CD14-positive monocyte (primary cell): Measurements from ENCODE around the gene GNPTAB. TPM values are rescaled to one million over a fixed set of nuclear protein-coding genes. Genes with fewer than 3 reads are reported as not detected.
A peak's percentile ranks its signal among the peaks of the same experiment; 100 is the strongest.

Experiments used
- DNase-seq, 3 donors: peaks; one replicate each; pipeline ENCODE4 v3.0.0-alpha.2; 2011 to 2022
- H2AFZ ChIP-seq: 2 replicates; pipeline ENCODE4 v1.6.0; 2012; ENCODE audit warnings: mild to moderate bottlenecking, low read depth, low read length, inconsistent platforms; ENCODE audit not compliant: insufficient read depth, poor library complexity, severe bottlenecking
- H3K27ac ChIP-seq, 2 donors: 1 replicate in 1 of 2; 2 replicates in 1 of 2; pipeline ENCODE4 v1.5.1; 2012 to 2013; ENCODE audit warnings: low read length in 2 of 2, control low read depth in 1 of 2, inconsistent platforms in 1 of 2, low read depth in 1 of 2, mild to moderate bottlenecking in 1 of 2
- H3K27me3 ChIP-seq, 2 donors: one replicate each; pipeline versions ENCODE4 v1.6.0 to v1.6.1; 2011 to 2013; ENCODE audit warnings: low read length in 2 of 2; ENCODE audit not compliant: control insufficient read depth in 2 of 2, insufficient read depth in 2 of 2
- H3K36me3 ChIP-seq, 2 donors: replicated peaks in 1 of 2; 1 replicate in 1 of 2; 2 replicates in 1 of 2; pipeline versions ENCODE4 v1.5.1 to v1.6.1; 2012 to 2013; ENCODE audit warnings: low read length in 2 of 2, control low read depth in 1 of 2, inconsistent platforms in 1 of 2, mild to moderate bottlenecking in 1 of 2; ENCODE audit not compliant: insufficient read depth in 2 of 2, control insufficient read depth in 1 of 2
- H3K4me1 ChIP-seq, 2 donors: 1 replicate in 1 of 2; 2 replicates in 1 of 2; pipeline versions ENCODE4 v1.5.1 to v1.6.1; 2012 to 2013; ENCODE audit warnings: low read length in 2 of 2, control low read depth in 1 of 2, inconsistent platforms in 1 of 2, mild to moderate bottlenecking in 1 of 2, moderate library complexity in 1 of 2; ENCODE audit not compliant: insufficient read depth in 2 of 2, control insufficient read depth in 1 of 2
- H3K4me2 ChIP-seq: replicated peaks from 2 replicates; pipeline ENCODE3; 2012; ENCODE audit warnings: low read length, moderate library complexity, mild to moderate bottlenecking; ENCODE audit not compliant: poor library complexity, severe bottlenecking; ENCODE audit errors: extremely low read depth
- H3K4me3 ChIP-seq, 3 experiments: fragments of 200-600 bp in 1 of 3; sonication (generic) in 1 of 3; replicated peaks in 1 of 3; 1 replicate in 2 of 3; 2 replicates in 1 of 3; pipeline ENCODE4 v1.5.1; 2011 to 2013; ENCODE audit warnings: low read length in 3 of 3, mild to moderate bottlenecking in 3 of 3, control low read depth in 2 of 3, low read depth in 2 of 3, inconsistent platforms in 1 of 3, moderate library complexity in 1 of 3
- H3K79me2 ChIP-seq: 2 replicates; pipeline ENCODE4 v1.6.0; 2012; ENCODE audit warnings: mild to moderate bottlenecking, control low read depth, inconsistent platforms, low read length, moderate library complexity; ENCODE audit not compliant: insufficient read depth
- H3K9ac ChIP-seq: 2 replicates; pipeline ENCODE4 v1.6.0; 2017; ENCODE audit warnings: low read length, mild to moderate bottlenecking; ENCODE audit not compliant: insufficient read depth, poor library complexity, severe bottlenecking
- H3K9me3 ChIP-seq, 2 donors: replicated peaks in 1 of 2; 1 replicate in 1 of 2; 2 replicates in 1 of 2; pipeline versions ENCODE4 v1.5.1 to v1.6.1; 2012 to 2013; ENCODE audit warnings: low read length in 2 of 2, control low read depth in 1 of 2; ENCODE audit not compliant: control insufficient read depth in 1 of 2, insufficient read depth in 1 of 2
- H4K20me1 ChIP-seq: 2 replicates; pipeline ENCODE4 v1.6.0; 2012; ENCODE audit warnings: mild to moderate bottlenecking, low read length, control low read depth, moderate library complexity; ENCODE audit not compliant: insufficient read depth
- H3K27ac Mint-ChIP-seq, 7 donors: one replicate each; pipeline ENCODE4 v1.8.0; 2020; ENCODE audit warnings: mild to moderate bottlenecking in 7 of 7, mixed read lengths in 7 of 7, moderate library complexity in 6 of 7, inconsistent platforms in 2 of 7
- H3K27me3 Mint-ChIP-seq, 3 donors: one replicate each; pipeline ENCODE4 v1.8.0; 2021 to 2022; ENCODE audit warnings: low read depth in 3 of 3, mild to moderate bottlenecking in 3 of 3, mixed read lengths in 3 of 3, moderate library complexity in 3 of 3, inconsistent platforms in 1 of 3
- H3K36me3 Mint-ChIP-seq, 2 donors: one replicate each; pipeline ENCODE4 v1.8.0; 2020; ENCODE audit warnings: mixed read lengths in 2 of 2, inconsistent platforms in 1 of 2, mild to moderate bottlenecking in 1 of 2
- H3K4me1 Mint-ChIP-seq: one replicate; pipeline ENCODE4 v1.8.0; 2020; ENCODE audit warnings: mild to moderate bottlenecking, mixed read lengths
- H3K4me3 Mint-ChIP-seq, 2 donors: one replicate each; pipeline ENCODE4 v1.8.0; 2020; ENCODE audit warnings: mild to moderate bottlenecking in 2 of 2, mixed read lengths in 2 of 2, moderate library complexity in 1 of 2
- H3K9me3 Mint-ChIP-seq, 7 donors: one replicate each; pipeline ENCODE4 v1.8.0; 2020 to 2022; ENCODE audit warnings: mixed read lengths in 7 of 7, mild to moderate bottlenecking in 6 of 7, moderate library complexity in 6 of 7, inconsistent platforms in 2 of 7
- CTCF ChIP-seq: fragments of 200-600 bp; IDR thresholded peaks from one replicate; pipeline ENCODE4 v1.8.0; 2022; ENCODE audit warnings: antibody characterized with exemption, mild to moderate bottlenecking
- WGBS: methylation state at CpG from one replicate; pipeline ENCODE4 v1.1.5; 2013; ENCODE audit warnings: missing lambda C conversion rate; ENCODE audit not compliant: insufficient coverage; 5-methylcytosine and 5-hydroxymethylcytosine counted together
- intact Hi-C, 2 donors: fragments of 100-400 bp; cut with micrococcal nuclease; formaldehyde crosslinking; loops; one replicate each; pipeline versions ENCODE4 v1.15.0 to v1.15.1; 2023
- polyA plus RNA-seq, 3 donors: library from polyadenylated mRNA; depleted of rRNA in 1 of 3; unstranded in 2 of 3; stranded (reverse) in 1 of 3; fragments of 300-500 nt in 2 of 3; fragments of >200 nt in 1 of 3; fragmentation: Illumina TruSeq in 2 of 3; gene quantifications; 1 replicate in 2 of 3; 2 replicates in 1 of 3; pipeline ENCODE4 v1.2.3, GENCODE V29; 2012 to 2021

The GNPTAB gene
- polyA plus RNA-seq, 3 donors, result 14.4 to 29.1 (median 24.1) TPM

- Histone ChIP-seq H3K4me3 (peak overlapping the region in 1 of 3 experiments; percentile 53), H3K36me3 (no peaks in the 10 kb centered on the region), H3K79me2 (no peaks in the 10 kb centered on the region), H3K27ac (peak overlapping the region in 1 of 2 donors; percentile 70), H3K9ac (no peak overlapping the region), H4K20me1 (no peaks in the 10 kb centered on the region), H3K9me3 (no peaks in the 10 kb centered on the region), H2AFZ (peak overlapping the region; percentile 53), H3K4me1 (peaks cover 18 to 31% of the 10 kb centered on the region in 2 donors), H3K4me2 (peak overlapping the region; percentile 60), H3K27me3 (no peaks in the 10 kb centered on the region)
- intact Hi-C loops, result no loop called here
- peaks cover 0 to 6% of the 10 kb centered on the region in 2 donors for H3K36me3 Mint-ChIP-seq
- H3K27ac Mint-ChIP-seq, result peak overlapping the region in 6 of 7 donors; percentile 5 to 91 (median 88)
- H3K4me3 Mint-ChIP-seq, result no peak overlapping the region
- H3K27me3 Mint-ChIP-seq, result peaks cover 0 to 6% (median 0%) of the 10 kb centered on the region in 3 donors
- DNase-seq, result no peak
- H3K9me3 Mint-ChIP-seq, result peaks cover 1 to 12% (median 5%) of the 10 kb centered on the region in 7 donors
- H3K4me1 Mint-ChIP-seq, result peaks cover 28% of the 10 kb centered on the region
- TF ChIP-seq CTCF, result no peak
- WGBS, result 97% methylated on average over 12 of the region's 13 CpGs
These were observed 36.0 kb upstream of the GNPTAB start for GRCh38 chr12:101866615-101867373.

- Histone ChIP-seq H4K20me1 (no peaks in the 10 kb centered on the region), H3K27ac (no peak overlapping the region), H3K36me3 (no peaks in the 10 kb centered on the region), H3K27me3 (no peaks in the 10 kb centered on the region), H2AFZ (no peak overlapping the region), H3K9me3 (no peaks in the 10 kb centered on the region), H3K4me1 (peaks cover 30 to 41% of the 10 kb centered on the region in 2 donors), H3K4me3 (no peak overlapping the region), H3K4me2 (no peak overlapping the region), H3K79me2 (no peaks in the 10 kb centered on the region), H3K9ac (no peak overlapping the region)
- Mint-ChIP-seq H3K27ac (peak overlapping the region in 1 of 7 donors; percentile 76), H3K9me3 (peaks cover 1 to 12% (median 5%) of the 10 kb centered on the region in 7 donors), H3K4me1 (peaks cover 44% of the 10 kb centered on the region), H3K4me3 (no peak overlapping the region), H3K36me3 (peaks cover 0 to 6% of the 10 kb centered on the region in 2 donors), H3K27me3 (peaks cover 0 to 6% (median 1%) of the 10 kb centered on the region in 3 donors)
- intact Hi-C loops, result no loop called here
- peak in 1 of 3 donors; percentile 69 for DNase-seq
- no peak for TF ChIP-seq CTCF
These were observed 33.2 kb upstream of the GNPTAB start for GRCh38 chr12:101863981-101864380.
